A549 (cell line): ENCODE results near the gene TMED7. TPM values are rescaled to one million over a fixed set of nuclear protein-coding genes. Genes with fewer than 3 reads are reported as not detected.
A peak's percentile ranks its signal among the peaks of the same experiment; 100 is the strongest.

Experiments used
- ATAC-seq, 2 experiments: fragments of 200-7000 bp in 1 of 2; fragments of >200 bp in 1 of 2; cut with Nextera tagmentation in 1 of 2; cut with Tn5 transposase in 1 of 2; 3 replicates each; pipeline versions ENCODE4 v1.8.0 to v1.9.1; 2018 to 2020; ENCODE audit warnings: mild to moderate bottlenecking in 1 of 2, moderate library complexity in 1 of 2
- CTCF ChIA-PET: fragments of 300-600 bp; sonication (Branson Sonifier 250); formaldehyde crosslinking; extraction: SDS; loops from one replicate; lab custom pipeline; 2021; ENCODE audit warnings: antibody characterized with exemption, inconsistent platforms; lab: Yijun Ruan, JAX
- POLR2A ChIA-PET: fragments of 350-600 bp; formaldehyde crosslinking; extraction: SDS; loops from one replicate; lab custom pipeline; 2021; ENCODE audit warnings: antibody characterized with exemption, inconsistent platforms; lab: Yijun Ruan, JAX
- DNase-seq, 2 experiments: peaks; one replicate each; pipeline versions ENCODE4 v3.0.0 to v3.0.0-alpha.2; 2011 to 2016; ENCODE audit warnings: low read depth in 1 of 2, low spot score in 1 of 2
- FAIRE-seq: peaks from 2 replicates; lab custom pipeline; 2011; peaks lifted over from hg19 to GRCh38; lab: Jason Lieb, UNC
- H3K27ac ChIP-seq, 2 experiments: fragments of >200 bp; sonication (Bioruptor Twin); formaldehyde crosslinking; 3 replicates each; pipeline ENCODE4 v1.5.1; 2016 to 2017
- H3K4me1 ChIP-seq: fragments of >200 bp; sonication (Bioruptor Twin); formaldehyde crosslinking; 3 replicates; pipeline ENCODE4 v1.6.1; 2016
- H3K4me2 ChIP-seq: fragments of >200 bp; sonication (Bioruptor Twin); formaldehyde crosslinking; 3 replicates; pipeline ENCODE4 v1.6.1; 2016
- H3K4me3 ChIP-seq: fragments of >200 bp; sonication (Bioruptor Twin); formaldehyde crosslinking; 3 replicates; pipeline ENCODE4 v1.5.1; 2016
- H3K9me3 ChIP-seq: fragments of >200 bp; sonication (Bioruptor Twin); formaldehyde crosslinking; 3 replicates; pipeline ENCODE4 v1.6.1; 2016
- BCL3 ChIP-seq: fragments of >200 bp; sonication (Bioruptor Twin); formaldehyde crosslinking; IDR thresholded peaks from 3 replicates; pipeline ENCODE4 v1.6.1; 2016
- CBX8 ChIP-seq: fragments of 200-600 bp; sonication (generic); IDR thresholded peaks from 2 replicates; pipeline ENCODE4 v1.6.1; 2016
- CEBPB ChIP-seq, 2 experiments: fragments of >200 bp in 1 of 2; sonication (Bioruptor Twin) in 1 of 2; formaldehyde crosslinking in 1 of 2; IDR thresholded peaks; 2 replicates each; pipeline ENCODE4 v1.6.1; 2012 to 2016
- CHD2 ChIP-seq: fragments of 150-350 bp; IDR thresholded peaks from 2 replicates; pipeline ENCODE4 v1.6.1; 2014; ENCODE audit warnings: low read length; ENCODE audit not compliant: partially characterized antibody
- CTCF ChIP-seq: fragments of >200 bp; sonication (Bioruptor Twin); formaldehyde crosslinking; IDR thresholded peaks from 3 replicates; pipeline ENCODE4 v1.5.1; 2016
- EHMT2 ChIP-seq: fragments of 200-600 bp; sonication (generic); IDR thresholded peaks from 2 replicates; pipeline ENCODE4 v1.6.1; 2016; ENCODE audit warnings: antibody characterized with exemption, low read depth, mild to moderate bottlenecking, moderate library complexity
- FOXS1 ChIP-seq: fragments of 250-450 bp; sonication (Bioruptor Pico); IDR thresholded peaks from 2 replicates; pipeline ENCODE4 v1.5.0; 2020; ENCODE audit warnings: mild to moderate bottlenecking, moderate library complexity
- GATA3 ChIP-seq: IDR thresholded peaks from 2 replicates; pipeline ENCODE4 v1.6.1; 2012; ENCODE audit warnings: borderline replicate concordance
- HES2 ChIP-seq: fragments of >200 bp; sonication (Bioruptor Twin); formaldehyde crosslinking; IDR thresholded peaks from 2 replicates; pipeline ENCODE4 v1.6.1; 2016
- JUN ChIP-seq, 2 experiments: fragments of >200 bp; sonication (Bioruptor Twin); formaldehyde crosslinking; IDR thresholded peaks; 2 replicates in 1 of 2; 3 replicates in 1 of 2; pipeline ENCODE4 v1.6.1; 2016 to 2017
- JUNB ChIP-seq: fragments of >200 bp; sonication (Bioruptor Twin); formaldehyde crosslinking; IDR thresholded peaks from 2 replicates; pipeline ENCODE4 v1.6.1; 2016
- MAX ChIP-seq: IDR thresholded peaks from 2 replicates; pipeline ENCODE4 v1.6.1; 2012
- MAZ ChIP-seq: fragments of 150-350 bp; IDR thresholded peaks from 2 replicates; pipeline ENCODE4 v1.6.1; 2014; ENCODE audit warnings: antibody characterized with exemption, low read depth, low read length, borderline replicate concordance
- MYC ChIP-seq: IDR thresholded peaks from 2 replicates; pipeline ENCODE4 v1.6.1; 2012; ENCODE audit warnings: mild to moderate bottlenecking, inconsistent platforms, low read length, improper control_type of control experiment, borderline replicate concordance
- NFE2L2 ChIP-seq: fragments of 150-350 bp; conservative IDR thresholded peaks from 2 replicates; pipeline ENCODE4 v1.6.1; 2014; ENCODE audit warnings: low read length
- PHF8 ChIP-seq: fragments of 200-600 bp; sonication (generic); IDR thresholded peaks from 2 replicates; pipeline ENCODE4 v1.6.1; 2016; ENCODE audit warnings: low read depth, mild to moderate bottlenecking, antibody characterized with exemption, moderate library complexity, borderline replicate concordance
- POLR2A ChIP-seq: IDR thresholded peaks from 2 replicates; pipeline ENCODE4 v1.6.1; 2012; ENCODE audit warnings: mild to moderate bottlenecking, low read length
- RAD21 ChIP-seq, 2 experiments: fragments of >200 bp in 1 of 2; sonication (Bioruptor Twin) in 1 of 2; formaldehyde crosslinking in 1 of 2; IDR thresholded peaks in 1 of 2; conservative IDR thresholded peaks in 1 of 2; 2 replicates in 1 of 2; 3 replicates in 1 of 2; pipeline ENCODE4 v1.6.1; 2012 to 2018; ENCODE audit warnings: inconsistent platforms in 1 of 2
- RARB ChIP-seq: fragments of 250-450 bp; sonication (Bioruptor Pico); IDR thresholded peaks from 2 replicates; pipeline ENCODE4 v1.8.0; 2021; ENCODE audit warnings: mild to moderate bottlenecking, moderate library complexity
- REST ChIP-seq: fragments of 200-600 bp; sonication (generic); IDR thresholded peaks from 2 replicates; pipeline ENCODE4 v1.6.1; 2016; ENCODE audit warnings: antibody characterized with exemption, mild to moderate bottlenecking, moderate library complexity
- RNF2 ChIP-seq: fragments of 200-600 bp; sonication (generic); IDR thresholded peaks from 2 replicates; pipeline ENCODE4 v1.6.1; 2016; ENCODE audit warnings: low read depth, mild to moderate bottlenecking, antibody characterized with exemption, moderate library complexity, borderline replicate concordance
- ZC3H11A ChIP-seq: fragments of 450-650 bp; IDR thresholded peaks from 2 replicates; pipeline ENCODE4 v1.6.1; 2014; ENCODE audit warnings: antibody characterized with exemption, mild to moderate bottlenecking
- ZFP36 ChIP-seq: fragments of 450-650 bp; IDR thresholded peaks from 2 replicates; pipeline ENCODE4 v1.6.1; 2014; ENCODE audit warnings: borderline replicate concordance; ENCODE audit not compliant: partially characterized antibody
- WGBS: methylation state at CpG from one replicate; pipeline ENCODE4 v1.1.6; 2017; ENCODE audit errors: missing lambda C conversion rate; 5-methylcytosine and 5-hydroxymethylcytosine counted together
- polyA minus RNA-seq: library from RNA; depleted of rRNA, polyadenylated mRNA; stranded (reverse); fragments of >200 nt; gene quantifications from 2 replicates; pipeline ENCODE4 v1.2.3, GENCODE V29; 2011; rRNA and poly(A)+ RNA removed
- polyA plus RNA-seq, 4 experiments: library from polyadenylated mRNA; depleted of rRNA in 3 of 4; stranded (reverse); fragments of >200 nt; fragmentation: RNase III in 1 of 4; extraction: RNeasy Plus Mini Kit Qiagen cat#74134 plus additional on column Dnase treatment in 1 of 4; gene quantifications; 2 replicates in 3 of 4; 3 replicates in 1 of 4; pipeline ENCODE4 v1.2.3, GENCODE V29; 2011 to 2017
- TF ChIP-seq, protein P1 (sequence below): fragments of 250-450 bp; sonication (Bioruptor Pico); IDR thresholded peaks from 2 replicates; pipeline ENCODE4 v1.5.0; 2021; ENCODE audit warnings: mild to moderate bottlenecking, moderate library complexity, borderline replicate concordance
- TF ChIP-seq, protein P2 (sequence below): fragments of 450-650 bp; IDR thresholded peaks from 2 replicates; pipeline ENCODE4 v1.6.1; 2014; ENCODE audit warnings: antibody characterized with exemption
- TF ChIP-seq, protein P3 (sequence below): fragments of 250-450 bp; sonication (Bioruptor Pico); IDR thresholded peaks from 2 replicates; pipeline ENCODE4 v1.5.0; 2020; ENCODE audit warnings: low read depth, mild to moderate bottlenecking, moderate library complexity

TMED7 gene
- 76.1 and 99.1 TPM in 2 replicates for polyA plus RNA-seq (2011; rRNA removed)
- 57.2 and 83.5 TPM in 2 replicates for polyA plus RNA-seq (2012; cell fraction: cytosol; rRNA removed)
- 48.1 and 102 TPM in 2 replicates for polyA plus RNA-seq (2012; cell fraction: nucleus; rRNA removed)
- 50.4 to 66.3 TPM (median 60.6 TPM) in 3 replicates for polyA plus RNA-seq (2017; fragmentation: RNase III; extraction: RNeasy Plus Mini Kit Qiagen cat#74134 plus additional on column Dnase treatment)
- polyA minus RNA-seq: 34.0 and 36.7 TPM in 2 replicates

DNA sequence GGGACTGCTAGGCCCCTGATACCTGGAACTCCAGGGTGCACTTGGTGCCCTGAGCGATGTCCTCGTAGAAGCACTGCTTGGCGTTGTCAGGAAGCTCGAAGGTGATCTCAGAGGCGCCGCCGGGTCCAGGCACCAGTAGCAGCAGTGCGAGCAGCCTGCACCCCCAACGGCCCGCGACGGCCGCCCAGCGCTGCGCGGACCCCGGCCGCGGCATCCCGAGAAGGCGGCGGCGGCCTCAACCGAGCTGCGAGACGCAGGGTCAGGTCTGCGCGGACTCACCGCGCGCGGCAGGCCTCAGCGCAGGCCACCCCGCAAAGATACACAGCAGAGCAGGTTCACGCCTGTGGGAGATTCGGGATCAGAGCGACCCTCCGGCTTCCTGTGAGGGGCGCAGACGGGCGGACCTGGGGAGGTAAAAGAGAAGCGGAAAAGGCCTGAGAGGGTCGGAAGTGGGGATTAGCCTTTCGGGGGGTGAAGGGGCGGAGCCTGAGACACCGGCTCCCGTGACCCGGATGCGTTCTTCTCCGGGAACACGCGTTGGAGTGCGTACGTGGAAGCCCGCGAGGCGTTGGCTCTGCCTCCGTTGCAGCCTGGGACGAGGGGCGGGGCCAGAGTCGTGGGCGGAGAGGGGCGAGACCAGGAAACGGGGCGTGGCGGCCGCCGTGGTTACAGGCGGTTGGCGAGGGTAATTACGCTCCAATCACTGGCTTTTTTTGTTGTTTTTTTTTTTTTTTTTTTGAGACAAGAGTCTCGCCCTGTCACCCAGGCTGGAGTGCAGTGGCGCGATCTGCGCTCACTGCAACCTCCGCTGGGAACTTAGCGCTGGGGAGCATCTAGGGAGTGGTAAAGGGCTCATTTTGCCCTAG, at the start of gene TMED7:
Gene TMED7 (minus strand): TSS at position 458 of the 866 bp plus-strand sequence. CDS start 244 bp downstream, at position 214.
- H3K27ac ChIP-seq: peak within 1 kb of the TSS; percentile 97 to 98
- peak within 1 kb of the TSS; percentile 94 for H3K4me2 ChIP-seq
- FAIRE-seq (no peak), DNase-seq (peak; percentile 88 to 97), ATAC-seq (peak; percentile 96 to 98)
- TF ChIP-seq RNF2: no peak
- TF ChIP-seq RAD21 (conservative IDR thresholded peaks at IDR 0.05 in 1 of 2, IDR thresholded peaks at IDR 0.05 in 1 of 2): no peak
- TF ChIP-seq, protein P1, sequence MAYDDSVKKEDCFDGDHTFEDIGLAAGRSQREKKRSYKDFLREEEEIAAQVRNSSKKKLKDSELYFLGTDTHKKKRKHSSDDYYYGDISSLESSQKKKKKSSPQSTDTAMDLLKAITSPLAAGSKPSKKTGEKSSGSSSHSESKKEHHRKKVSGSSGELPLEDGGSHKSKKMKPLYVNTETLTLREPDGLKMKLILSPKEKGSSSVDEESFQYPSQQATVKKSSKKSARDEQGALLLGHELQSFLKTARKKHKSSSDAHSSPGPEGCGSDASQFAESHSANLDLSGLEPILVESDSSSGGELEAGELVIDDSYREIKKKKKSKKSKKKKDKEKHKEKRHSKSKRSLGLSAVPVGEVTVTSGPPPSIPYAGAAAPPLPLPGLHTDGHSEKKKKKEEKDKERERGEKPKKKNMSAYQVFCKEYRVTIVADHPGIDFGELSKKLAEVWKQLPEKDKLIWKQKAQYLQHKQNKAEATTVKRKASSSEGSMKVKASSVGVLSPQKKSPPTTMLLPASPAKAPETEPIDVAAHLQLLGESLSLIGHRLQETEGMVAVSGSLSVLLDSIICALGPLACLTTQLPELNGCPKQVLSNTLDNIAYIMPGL (CRISPR knock-in tag): no peak
- TF ChIP-seq, protein P2, sequence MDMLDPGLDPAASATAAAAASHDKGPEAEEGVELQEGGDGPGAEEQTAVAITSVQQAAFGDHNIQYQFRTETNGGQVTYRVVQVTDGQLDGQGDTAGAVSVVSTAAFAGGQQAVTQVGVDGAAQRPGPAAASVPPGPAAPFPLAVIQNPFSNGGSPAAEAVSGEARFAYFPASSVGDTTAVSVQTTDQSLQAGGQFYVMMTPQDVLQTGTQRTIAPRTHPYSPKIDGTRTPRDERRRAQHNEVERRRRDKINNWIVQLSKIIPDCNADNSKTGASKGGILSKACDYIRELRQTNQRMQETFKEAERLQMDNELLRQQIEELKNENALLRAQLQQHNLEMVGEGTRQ: peak; percentile 30; the same call in 1 of the 2 replicates
- peak; percentile 95 for TF ChIP-seq PHF8
- peak; percentile 52 for TF ChIP-seq CHD2
- TF ChIP-seq RARB (CRISPR knock-in tag): no peak
- peak; percentile 26; the same call in 1 of the 2 replicates for TF ChIP-seq REST
- TF ChIP-seq MYC: peak; percentile 91
- TF ChIP-seq, protein P3, sequence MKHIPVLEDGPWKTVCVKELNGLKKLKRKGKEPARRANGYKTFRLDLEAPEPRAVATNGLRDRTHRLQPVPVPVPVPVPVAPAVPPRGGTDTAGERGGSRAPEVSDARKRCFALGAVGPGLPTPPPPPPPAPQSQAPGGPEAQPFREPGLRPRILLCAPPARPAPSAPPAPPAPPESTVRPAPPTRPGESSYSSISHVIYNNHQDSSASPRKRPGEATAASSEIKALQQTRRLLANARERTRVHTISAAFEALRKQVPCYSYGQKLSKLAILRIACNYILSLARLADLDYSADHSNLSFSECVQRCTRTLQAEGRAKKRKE (CRISPR knock-in tag): peak; percentile 56; the same call in 1 of the 2 replicates
- TF ChIP-seq EHMT2: no peak
- TF ChIP-seq JUN (IDR thresholded peaks at IDR 0.05): peak; percentile 61 to 75; a peak in 4 of 5 replicates
- TF ChIP-seq ZFP36: no peak
- TF ChIP-seq CBX8: no peak
- TF ChIP-seq CTCF: no peak
- peak; percentile 76 for TF ChIP-seq POLR2A
- TF ChIP-seq NFE2L2: no peak
- peak; percentile 83 for TF ChIP-seq BCL3
- no peak for TF ChIP-seq JUNB
- TF ChIP-seq HES2: no peak
- peak; percentile 94 for TF ChIP-seq MAX
- no peak for TF ChIP-seq FOXS1 (CRISPR knock-in tag)
- no peak for TF ChIP-seq GATA3
- no peak for TF ChIP-seq CEBPB (IDR thresholded peaks at IDR 0.05)
- no peak for TF ChIP-seq MAZ
- TF ChIP-seq ZC3H11A: no peak
- H3K4me3 ChIP-seq: peak within 1 kb of the TSS; percentile 98
- no peaks in the 10 kb centered on the region for H3K9me3 ChIP-seq
- ChIA-PET POLR2A (interaction anchor here (0.6 to 1.0 kb wide), 3 partner anchors 10 to 330 kb away, joined by 3 to 8 read pairs (median 4); partner anchors contain the start of gene CCDC112), CTCF (interaction anchor here (1.1 to 3.9 kb wide), 4 partner anchors 9 to 442 kb away, joined by 4 to 18 read pairs (median 4); no protein-coding TSS in a partner anchor)
- WGBS: 2% methylated on average over 69 of the region's 77 CpGs
- H3K4me1 ChIP-seq: peaks cover 25% of the 10 kb centered on the region; the same call in 2 of the 3 replicates
